HEK293 (cell line): ENCODE results near the gene S100A2.
A peak's percentile ranks its signal among the peaks of the same experiment; 100 is the strongest.

Experiments
- CTCF ChIA-PET: fragments of 350-600 bp; formaldehyde crosslinking; extraction: SDS; loops from one replicate; lab custom pipeline; 2021; ENCODE audit warnings: antibody characterized with exemption; lab: Yijun Ruan, JAX
- POLR2A ChIA-PET: fragments of 300-600 bp; formaldehyde crosslinking; extraction: SDS; loops from one replicate; lab custom pipeline; 2020; ENCODE audit warnings: antibody characterized with exemption, inconsistent platforms; lab: Yijun Ruan, JAX
- H3K27ac ChIP-seq: fragments of 200-500 bp; sonication (Bioruptor generic); 2 replicates; pipeline ENCODE4 v1.5.1; 2014; ENCODE audit warnings: low read depth, low read length, control low read depth, inconsistent platforms; ENCODE audit errors: extremely low read depth
- H3K36me3 ChIP-seq, 2 experiments: fragments of 200-500 bp in 1 of 2; sonication (Bioruptor generic) in 1 of 2; 1 replicate in 1 of 2; 2 replicates in 1 of 2; pipeline ENCODE4 v1.5.1; 2014 to 2017; ENCODE audit warnings: inconsistent platforms in 2 of 2, low read length in 2 of 2; ENCODE audit not compliant: control insufficient read depth in 2 of 2, insufficient read depth in 1 of 2
- H3K4me1 ChIP-seq: fragments of 200-500 bp; sonication (Bioruptor generic); 2 replicates; pipeline ENCODE4 v1.5.1; 2014; ENCODE audit warnings: mild to moderate bottlenecking, low read length, inconsistent platforms; ENCODE audit not compliant: control insufficient read depth, insufficient read depth
- H3K4me3 ChIP-seq: 2 replicates; pipeline ENCODE4 v1.5.1; 2011; ENCODE audit warnings: low read depth, mild to moderate bottlenecking, control low read depth, low read length, moderate library complexity
- H3K9me3 ChIP-seq: fragments of 200-500 bp; sonication (Bioruptor generic); 2 replicates; pipeline ENCODE4 v1.5.1; 2014; ENCODE audit warnings: low read depth, low read length, inconsistent platforms; ENCODE audit not compliant: control insufficient read depth, insufficient read depth
- HOXC10 ChIP-seq: sonication (generic); formaldehyde crosslinking; IDR thresholded peaks from 2 replicates; pipeline ENCODE4 v1.8.1; 2023; ENCODE audit warnings: mild to moderate bottlenecking, missing genetic modification reagents
- KLF1 ChIP-seq: fragments of 450-650 bp; formaldehyde crosslinking; IDR thresholded peaks from 2 replicates; pipeline ENCODE4 v1.5.1; 2016; ENCODE audit warnings: missing biosample characterization, missing genetic modification characterization
- SETDB1 ChIP-seq: IDR thresholded peaks from one replicate; pipeline ENCODE4 v1.6.1; 2017; ENCODE audit warnings: mild to moderate bottlenecking, low read length, moderate library complexity, mixed read lengths; ENCODE audit not compliant: insufficient read length
- SP2 ChIP-seq: fragments of 450-650 bp; formaldehyde crosslinking; IDR thresholded peaks from 2 replicates; pipeline ENCODE4 v1.5.1; 2016; ENCODE audit warnings: missing biosample characterization, missing genetic modification characterization
- SP3 ChIP-seq: fragments of 450-650 bp; formaldehyde crosslinking; IDR thresholded peaks from 2 replicates; pipeline ENCODE4 v1.5.1; 2016; ENCODE audit warnings: missing biosample characterization, missing genetic modification characterization
- ZBTB8A ChIP-seq: fragments of 450-650 bp; formaldehyde crosslinking; IDR thresholded peaks from 2 replicates; pipeline ENCODE4 v1.5.1; 2016; ENCODE audit warnings: missing biosample characterization, missing genetic modification characterization
- ZFP3 ChIP-seq: fragments of 450-650 bp; formaldehyde crosslinking; IDR thresholded peaks from 2 replicates; pipeline ENCODE4 v1.5.1; 2016; ENCODE audit warnings: low read depth, missing biosample characterization, missing genetic modification characterization
- ZNF10 ChIP-seq: fragments of 450-650 bp; formaldehyde crosslinking; IDR thresholded peaks from 2 replicates; pipeline ENCODE4 v1.5.1; 2017; ENCODE audit warnings: missing biosample characterization, missing genetic modification characterization
- ZNF133 ChIP-seq: fragments of 450-650 bp; formaldehyde crosslinking; IDR thresholded peaks from 2 replicates; pipeline ENCODE4 v1.5.1; 2016; ENCODE audit warnings: missing biosample characterization, missing genetic modification characterization
- ZNF155 ChIP-seq: fragments of 450-650 bp; formaldehyde crosslinking; IDR thresholded peaks from 2 replicates; pipeline ENCODE4 v1.5.1; 2016; ENCODE audit warnings: missing biosample characterization, missing genetic modification characterization
- ZNF157 ChIP-seq: fragments of 450-650 bp; formaldehyde crosslinking; IDR thresholded peaks from 2 replicates; pipeline ENCODE4 v1.5.1; 2016; ENCODE audit warnings: missing biosample characterization, missing genetic modification characterization
- ZNF174 ChIP-seq: fragments of 450-650 bp; formaldehyde crosslinking; IDR thresholded peaks from 2 replicates; pipeline ENCODE4 v1.5.0; 2017; ENCODE audit warnings: missing biosample characterization, mild to moderate bottlenecking, missing genetic modification characterization
- ZNF248 ChIP-seq: fragments of 450-650 bp; formaldehyde crosslinking; IDR thresholded peaks from 2 replicates; pipeline ENCODE4 v1.5.1; 2017; ENCODE audit warnings: missing biosample characterization, missing genetic modification characterization
- ZNF394 ChIP-seq: fragments of 450-650 bp; formaldehyde crosslinking; IDR thresholded peaks from 2 replicates; pipeline ENCODE4 v1.5.1; 2016; ENCODE audit warnings: missing biosample characterization, missing genetic modification characterization, mild to moderate bottlenecking, moderate library complexity, borderline replicate concordance
- ZNF510 ChIP-seq: fragments of 450-650 bp; formaldehyde crosslinking; IDR thresholded peaks from 2 replicates; pipeline ENCODE4 v1.5.1; 2018; ENCODE audit warnings: mild to moderate bottlenecking, missing genetic modification characterization, missing biosample characterization; ENCODE audit not compliant: insufficient replicate concordance
- ZNF514 ChIP-seq: fragments of 450-650 bp; formaldehyde crosslinking; IDR thresholded peaks from 2 replicates; pipeline ENCODE4 v1.5.1; 2016; ENCODE audit warnings: missing biosample characterization, missing genetic modification characterization
- ZNF549 ChIP-seq: fragments of 450-650 bp; IDR thresholded peaks from 2 replicates; pipeline ENCODE4 v1.5.1; 2018; ENCODE audit warnings: missing biosample characterization, missing genetic modification characterization, mild to moderate bottlenecking, inconsistent platforms, moderate library complexity
- ZSCAN16 ChIP-seq: fragments of 450-650 bp; formaldehyde crosslinking; IDR thresholded peaks from 2 replicates; pipeline ENCODE4 v1.5.1; 2016; ENCODE audit warnings: missing biosample characterization, missing genetic modification characterization
- TF ChIP-seq, protein P1 (sequence below): fragments of 450-650 bp; formaldehyde crosslinking; IDR thresholded peaks from 2 replicates; pipeline ENCODE4 v1.5.1; 2016; ENCODE audit warnings: missing biosample characterization, missing genetic modification characterization
- TF ChIP-seq, protein P2 (sequence below): fragments of 450-650 bp; formaldehyde crosslinking; conservative IDR thresholded peaks from 2 replicates; pipeline ENCODE4 v1.5.1; 2016; ENCODE audit warnings: low read depth, missing biosample characterization, missing genetic modification characterization

S100A2 gene

DNA sequence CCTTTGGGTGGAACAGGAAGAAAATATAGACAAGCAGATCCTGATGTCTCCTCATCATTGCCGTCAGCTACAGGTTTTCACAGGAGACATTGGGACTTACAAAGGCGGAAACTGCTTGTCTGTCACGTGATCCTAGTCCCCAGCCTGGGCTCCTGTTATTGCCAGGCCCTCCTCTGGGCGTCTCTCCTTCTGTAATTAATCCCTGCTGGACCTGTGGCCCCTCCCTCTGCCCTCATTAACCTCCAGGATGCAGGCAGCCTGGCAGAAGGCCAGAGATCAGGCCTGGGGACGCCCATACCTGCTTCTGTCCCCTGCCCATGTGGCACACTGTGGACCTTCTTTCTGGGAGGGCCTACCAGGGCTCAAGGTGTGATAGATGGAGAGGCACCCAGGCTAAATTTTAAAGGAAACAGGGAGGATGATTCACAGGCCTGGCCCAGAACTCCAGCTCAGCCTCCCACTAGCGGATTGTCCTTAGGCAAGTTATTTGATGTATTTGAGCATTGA, 27.3 kb downstream of the S100A2 start (continued):
- TF ChIP-seq ZNF510 (tag by site-specific recombination) (no peak), ZBTB8A (tag by site-specific recombination) (0 out of 2 replicates have a peak, but pooled peaks have one; percentile 29), SETDB1 (no peak), HOXC10 (no peak), ZSCAN16 (no peak), ZNF248 (tag by site-specific recombination) (no peak), KLF1 (peak; percentile 64), ZNF155 (tag by site-specific recombination) (no peak), ZNF394 (no peak)
- TF ChIP-seq, protein P1, sequence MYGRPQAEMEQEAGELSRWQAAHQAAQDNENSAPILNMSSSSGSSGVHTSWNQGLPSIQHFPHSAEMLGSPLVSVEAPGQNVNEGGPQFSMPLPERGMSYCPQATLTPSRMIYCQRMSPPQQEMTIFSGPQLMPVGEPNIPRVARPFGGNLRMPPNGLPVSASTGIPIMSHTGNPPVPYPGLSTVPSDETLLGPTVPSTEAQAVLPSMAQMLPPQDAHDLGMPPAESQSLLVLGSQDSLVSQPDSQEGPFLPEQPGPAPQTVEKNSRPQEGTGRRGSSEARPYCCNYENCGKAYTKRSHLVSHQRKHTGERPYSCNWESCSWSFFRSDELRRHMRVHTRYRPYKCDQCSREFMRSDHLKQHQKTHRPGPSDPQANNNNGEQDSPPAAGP (tag by site-specific recombination), result peak; percentile 33; the same call in 1 of the 2 replicates
- TF ChIP-seq, protein P2, sequence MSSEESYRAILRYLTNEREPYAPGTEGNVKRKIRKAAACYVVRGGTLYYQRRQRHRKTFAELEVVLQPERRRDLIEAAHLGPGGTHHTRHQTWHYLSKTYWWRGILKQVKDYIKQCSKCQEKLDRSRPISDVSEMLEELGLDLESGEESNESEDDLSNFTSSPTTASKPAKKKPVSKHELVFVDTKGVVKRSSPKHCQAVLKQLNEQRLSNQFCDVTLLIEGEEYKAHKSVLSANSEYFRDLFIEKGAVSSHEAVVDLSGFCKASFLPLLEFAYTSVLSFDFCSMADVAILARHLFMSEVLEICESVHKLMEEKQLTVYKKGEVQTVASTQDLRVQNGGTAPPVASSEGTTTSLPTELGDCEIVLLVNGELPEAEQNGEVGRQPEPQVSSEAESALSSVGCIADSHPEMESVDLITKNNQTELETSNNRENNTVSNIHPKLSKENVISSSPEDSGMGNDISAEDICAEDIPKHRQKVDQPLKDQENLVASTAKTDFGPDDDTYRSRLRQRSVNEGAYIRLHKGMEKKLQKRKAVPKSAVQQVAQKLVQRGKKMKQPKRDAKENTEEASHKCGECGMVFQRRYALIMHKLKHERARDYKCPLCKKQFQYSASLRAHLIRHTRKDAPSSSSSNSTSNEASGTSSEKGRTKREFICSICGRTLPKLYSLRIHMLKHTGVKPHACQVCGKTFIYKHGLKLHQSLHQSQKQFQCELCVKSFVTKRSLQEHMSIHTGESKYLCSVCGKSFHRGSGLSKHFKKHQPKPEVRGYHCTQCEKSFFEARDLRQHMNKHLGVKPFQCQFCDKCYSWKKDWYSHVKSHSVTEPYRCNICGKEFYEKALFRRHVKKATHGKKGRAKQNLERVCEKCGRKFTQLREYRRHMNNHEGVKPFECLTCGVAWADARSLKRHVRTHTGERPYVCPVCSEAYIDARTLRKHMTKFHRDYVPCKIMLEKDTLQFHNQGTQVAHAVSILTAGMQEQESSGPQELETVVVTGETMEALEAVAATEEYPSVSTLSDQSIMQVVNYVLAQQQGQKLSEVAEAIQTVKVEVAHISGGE (tag by site-specific recombination), result no peak

DNA sequence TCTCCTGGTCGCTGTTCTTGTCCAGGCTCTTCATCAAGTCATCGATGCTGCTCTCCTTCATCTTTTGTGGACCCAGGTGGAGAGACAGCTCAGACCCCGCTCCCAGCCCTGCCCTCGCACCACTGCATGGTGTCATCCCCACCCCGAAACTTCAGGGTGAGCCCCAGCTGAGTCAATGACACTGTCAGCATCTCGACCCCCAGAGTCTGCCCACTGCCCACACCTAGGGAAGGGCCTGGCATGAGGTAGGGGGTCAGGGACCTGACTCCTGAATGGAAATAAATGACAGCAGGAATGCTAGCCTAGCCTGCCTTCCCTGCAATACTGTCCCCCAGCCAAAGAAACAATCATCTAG, 28.3 kb downstream of the S100A2 start:
- no peak for TF ChIP-seq ZNF133 (tag by site-specific recombination)
- TF ChIP-seq SP3 (tag by site-specific recombination), result no peak
- TF ChIP-seq, protein P1 (tag by site-specific recombination), result no peak
- no peak for TF ChIP-seq ZNF157 (tag by site-specific recombination)
- no peak for TF ChIP-seq ZNF514 (tag by site-specific recombination)
- TF ChIP-seq ZNF10 (tag by site-specific recombination), result no peak
- no peak for TF ChIP-seq SP2 (tag by site-specific recombination)
- TF ChIP-seq ZFP3 (tag by site-specific recombination), result no peak
- TF ChIP-seq ZNF549 (tag by site-specific recombination), result no peak
- no peak for TF ChIP-seq ZNF174 (tag by site-specific recombination)
- TF ChIP-seq, all 188 proteins: peak for 0
- Histone ChIP-seq H3K27ac (no peak overlapping the region), H3K9me3 (no peaks in the 10 kb centered on the region), H3K4me1 (no peaks in the 10 kb centered on the region), H3K36me3 (no peaks in the 10 kb centered on the region), H3K4me3 (no peak overlapping the region)
- ChIA-PET POLR2A (interaction anchor here (0.7 kb wide), 1 partner anchor 114 kb away, joined by 4 read pairs; no protein-coding TSS in a partner anchor), CTCF (no interaction called here)
